ENCODE measurements around the gene GPNMB. TPM values are rescaled to one million over a fixed set of nuclear protein-coding genes. Genes with fewer than 3 reads are reported as not detected.

GPNMB gene
- total RNA-seq, 1 experiment from 2014 or later, result 33.1 TPM

DNA sequence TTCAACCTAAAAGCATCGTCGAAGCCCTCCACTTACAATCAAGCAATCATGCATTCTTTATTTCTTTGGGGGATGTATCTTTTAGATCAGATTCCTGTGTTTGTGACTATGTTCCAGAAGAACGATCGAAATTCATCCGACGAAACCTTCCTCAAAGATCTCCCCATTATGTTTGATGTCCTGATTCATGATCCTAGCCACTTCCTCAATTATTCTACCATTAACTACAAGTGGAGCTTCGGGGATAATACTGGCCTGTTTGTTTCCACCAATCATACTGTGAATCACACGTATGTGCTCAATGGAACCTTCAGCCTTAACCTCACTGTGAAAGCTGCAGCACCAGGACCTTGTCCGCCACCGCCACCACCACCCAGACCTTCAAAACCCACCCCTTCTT, 13.8 kb downstream of the GPNMB start:
- in situ Hi-C loops (cut with HindIII; ENCODE audit: low pct_unique_long_range_greater_than_20kb, low sequenced_read_pairs), result no loop called here

DNA sequence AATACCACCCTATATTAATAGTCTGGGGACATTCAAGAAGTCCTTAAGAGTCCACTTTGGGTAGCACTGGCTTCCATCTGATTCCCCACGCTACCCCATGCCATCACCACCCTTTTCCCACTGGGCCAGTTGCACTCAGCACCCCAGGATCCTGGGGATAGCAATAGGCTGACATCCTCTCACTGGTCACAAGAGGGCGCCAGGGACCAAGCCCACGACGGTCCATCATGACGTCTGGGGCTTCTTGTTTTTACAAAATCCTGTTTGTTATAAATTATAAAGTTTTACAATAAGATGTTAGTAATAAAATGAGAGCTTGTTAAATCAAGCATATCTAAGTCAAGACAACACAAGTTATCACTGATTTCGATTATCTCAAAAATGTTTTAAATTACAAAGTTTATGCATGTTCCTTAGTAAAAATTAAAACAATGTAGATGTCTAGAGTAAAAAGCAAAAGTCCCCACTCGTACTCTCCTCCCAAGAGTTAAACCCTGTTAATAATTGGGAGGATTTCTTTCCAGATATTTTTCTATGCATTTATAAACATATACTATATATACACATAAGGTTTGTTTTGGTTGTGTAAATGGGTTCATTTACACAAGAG, 15.4 kb downstream of the GPNMB start:
- DNase-seq (ENCODE audit: low read depth), result peak; percentile 36

More for the DNA sequence above, 13.8 kb downstream of the GPNMB start:
- no peak for DNase-seq (ENCODE audit: low read depth)

DNA sequence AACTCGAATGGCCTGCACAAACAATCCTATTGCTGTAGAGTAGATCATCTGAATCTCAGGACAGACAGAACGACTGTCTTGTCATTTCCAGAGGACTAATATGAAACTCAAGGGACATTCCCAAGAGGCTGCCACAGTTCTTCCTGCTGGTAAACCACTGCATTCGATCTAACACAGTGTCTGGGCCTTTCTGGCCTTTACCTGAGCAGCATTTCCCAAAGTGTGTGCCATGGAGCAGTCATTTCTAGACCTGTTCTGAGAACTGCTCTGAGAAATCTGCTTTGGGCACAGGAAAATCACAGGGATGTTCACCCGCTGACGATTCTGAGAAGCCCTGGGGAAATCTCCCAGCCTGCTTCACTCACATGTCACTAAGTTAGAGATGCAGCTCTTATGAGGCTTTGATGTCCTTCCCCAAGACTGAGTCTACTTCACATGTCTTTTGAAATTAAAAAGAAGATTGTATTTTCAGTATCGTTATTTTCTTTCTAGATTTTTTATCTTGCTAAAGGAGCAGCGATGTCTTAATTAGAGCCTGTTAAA, 18.4 kb downstream of the GPNMB start:
- in situ Hi-C loops (cut with HindIII; ENCODE audit: low pct_unique_long_range_greater_than_20kb, low sequenced_read_pairs), result no loop called here
- DNase-seq (ENCODE audit: low read depth), result no peak

More for the DNA sequence above, 15.4 kb downstream of the GPNMB start:
- in situ Hi-C loops (cut with HindIII; ENCODE audit: low pct_unique_long_range_greater_than_20kb, low sequenced_read_pairs), result no loop called here

DNA sequence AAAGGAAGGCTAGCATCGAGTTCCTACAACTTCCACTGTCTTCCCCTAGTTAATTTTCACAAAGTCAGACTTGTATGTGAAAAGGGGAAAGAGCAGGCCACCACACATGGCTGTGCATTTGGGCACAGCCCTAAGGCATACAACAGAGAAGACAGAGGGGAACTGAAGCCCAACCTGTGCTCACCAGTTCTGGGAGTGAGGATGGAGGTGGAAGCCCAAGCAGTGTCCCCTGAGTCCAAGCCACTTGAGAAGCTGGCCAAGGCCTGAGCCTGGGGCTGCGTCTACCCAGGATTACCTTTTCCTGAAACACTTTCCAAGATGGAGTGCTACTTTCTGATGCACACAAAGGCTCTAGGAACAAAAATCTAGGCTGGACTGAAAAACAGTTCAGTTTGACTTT, 20.3 kb downstream of the GPNMB start:
- in situ Hi-C loops (cut with HindIII; ENCODE audit: low pct_unique_long_range_greater_than_20kb, low sequenced_read_pairs), result no loop called here
- no peak for DNase-seq (ENCODE audit: low read depth)

GRCh38 chr7:23267357-23267756, 20.8 kb downstream of the GPNMB start:
- in situ Hi-C loops (cut with HindIII; ENCODE audit: low pct_unique_long_range_greater_than_20kb, low sequenced_read_pairs), result no loop called here
- DNase-seq (ENCODE audit: low read depth), result no peak

GRCh38 chr7:23268167-23268566, 21.6 kb downstream of the GPNMB start:
- DNase-seq (ENCODE audit: low read depth), result no peak
- in situ Hi-C loops (cut with HindIII; ENCODE audit: low pct_unique_long_range_greater_than_20kb, low sequenced_read_pairs), result no loop called here

GRCh38 chr7:23268746-23269145, 22.2 kb downstream of the GPNMB start:
- DNase-seq (ENCODE audit: low read depth), result no peak
- in situ Hi-C loops (cut with HindIII; ENCODE audit: low pct_unique_long_range_greater_than_20kb, low sequenced_read_pairs), result no loop called here

DNA sequence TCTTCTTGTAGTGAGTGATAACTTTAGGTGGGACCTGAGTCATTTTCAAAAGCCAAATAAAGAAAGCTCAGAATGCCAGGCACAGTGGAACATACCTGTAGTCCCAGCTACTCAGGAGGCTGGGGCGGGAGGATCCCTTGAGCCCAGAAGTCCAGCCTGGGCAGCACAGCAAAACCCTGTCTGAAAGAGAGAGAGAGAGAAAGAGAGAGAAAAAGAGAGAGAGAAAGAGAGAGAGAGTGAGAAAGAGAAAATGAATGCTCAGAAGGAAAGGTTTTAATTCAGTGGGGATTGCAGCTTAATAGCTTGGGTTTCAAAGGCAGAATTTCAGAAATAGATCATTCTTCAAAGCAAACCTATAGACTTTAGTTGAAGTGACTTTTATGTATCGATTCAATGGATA, 25.7 kb downstream of the GPNMB start:
- in situ Hi-C loops (cut with HindIII; ENCODE audit: low pct_unique_long_range_greater_than_20kb, low sequenced_read_pairs), result no loop called here
- DNase-seq (ENCODE audit: low read depth), result no peak

GRCh38 chr7:23273141-23273599, 26.6 kb downstream of the GPNMB start:
- peak; percentile 94 for DNase-seq (ENCODE audit: low read depth)
- in situ Hi-C loops (cut with HindIII; ENCODE audit: low pct_unique_long_range_greater_than_20kb, low sequenced_read_pairs), result no loop called here

DNA sequence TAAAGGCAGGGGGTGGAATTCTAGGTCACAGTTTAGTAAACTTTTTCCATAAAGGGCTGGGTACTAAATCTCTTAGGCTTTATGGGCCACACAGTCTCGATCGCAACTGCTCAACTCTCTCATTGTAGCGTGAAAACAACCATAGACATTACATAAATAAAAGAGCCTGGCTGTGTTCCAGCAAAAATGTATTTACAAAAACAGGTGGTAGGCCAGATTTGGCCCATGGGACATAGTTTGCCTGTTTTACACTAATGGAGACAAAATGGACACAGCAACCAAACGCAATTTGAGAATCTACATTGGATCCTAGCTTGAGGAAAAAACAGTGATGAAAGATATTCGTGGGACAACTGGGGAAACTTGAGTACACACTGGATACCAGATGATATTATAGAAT, 29.3 kb downstream of the GPNMB start:
- in situ Hi-C loops (cut with HindIII; ENCODE audit: low pct_unique_long_range_greater_than_20kb, low sequenced_read_pairs), result no loop called here
- DNase-seq (ENCODE audit: low read depth), result no peak

DNA sequence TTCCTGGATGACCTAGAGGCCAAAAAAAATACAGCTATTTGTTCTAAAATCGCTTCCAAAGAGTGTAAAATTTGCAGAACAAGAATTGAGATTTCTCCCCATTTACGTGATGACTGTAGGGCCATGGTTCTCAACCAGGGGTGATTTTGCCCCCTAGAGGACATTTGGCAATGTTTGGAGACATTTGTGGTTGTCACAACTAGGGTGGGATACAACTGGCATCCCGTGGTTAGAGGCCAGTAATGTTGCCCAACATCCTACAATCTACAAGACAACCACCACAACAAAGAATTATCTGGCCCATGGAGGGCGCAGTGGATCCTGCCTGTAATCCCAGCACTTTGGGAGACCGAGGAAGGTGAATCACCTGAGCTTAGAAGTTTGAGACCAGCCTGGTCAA, 29.8 kb downstream of the GPNMB start:
- in situ Hi-C loops (cut with HindIII; ENCODE audit: low pct_unique_long_range_greater_than_20kb, low sequenced_read_pairs), result no loop called here
- DNase-seq (ENCODE audit: low read depth), result no peak

DNA sequence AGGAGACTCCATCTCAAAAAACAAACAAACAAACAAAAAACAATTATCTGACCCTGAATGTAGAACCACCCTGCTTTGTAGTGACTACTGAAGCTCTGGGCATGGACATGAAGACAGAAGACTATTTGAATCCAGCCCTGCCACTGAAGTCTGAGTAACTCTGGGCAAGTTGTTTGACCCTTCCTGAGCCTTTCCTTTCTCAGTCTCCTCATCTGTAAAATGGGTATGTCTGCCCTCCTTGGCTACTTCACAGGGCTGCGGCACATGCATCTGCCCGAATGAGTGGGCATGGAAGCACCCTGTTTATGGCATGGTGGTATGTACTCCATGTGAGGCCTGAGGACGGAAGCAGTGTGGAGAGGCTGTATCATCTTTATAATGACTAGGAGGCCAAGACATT, 30.4 kb downstream of the GPNMB start:
- no peak for DNase-seq (ENCODE audit: low read depth)
- in situ Hi-C loops (cut with HindIII; ENCODE audit: low pct_unique_long_range_greater_than_20kb, low sequenced_read_pairs), result no loop called here

DNA sequence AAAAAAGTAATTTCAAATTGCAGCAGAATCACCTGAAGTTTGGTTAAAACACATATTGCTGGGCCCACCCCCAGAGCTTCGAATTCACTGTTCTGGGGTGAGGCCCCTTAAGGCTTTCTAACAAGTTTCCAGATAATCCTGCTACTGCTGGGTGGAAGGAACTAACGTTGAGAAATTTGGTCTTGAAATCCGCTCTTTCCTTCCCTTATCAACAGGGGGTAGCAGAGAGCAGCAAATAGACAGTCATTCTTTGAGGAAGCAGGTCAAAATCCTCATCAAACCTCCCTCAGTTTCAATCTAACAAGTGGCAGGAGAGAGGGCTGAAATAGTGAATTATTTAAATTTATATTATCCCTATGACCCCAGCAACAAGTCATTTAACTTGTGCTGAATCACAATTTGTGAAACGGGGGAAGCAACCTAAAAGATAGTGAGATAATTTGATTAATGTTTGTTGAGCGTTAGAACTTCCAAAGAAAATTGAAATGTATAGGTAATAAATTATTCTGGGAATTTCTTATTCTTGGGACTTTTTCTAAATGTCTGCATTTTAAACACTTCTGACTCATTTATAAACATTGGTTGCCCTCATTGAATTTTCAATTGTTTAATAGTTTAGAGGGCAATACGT, 30.9 kb downstream of the GPNMB start:
- in situ Hi-C loops (cut with HindIII; ENCODE audit: low pct_unique_long_range_greater_than_20kb, low sequenced_read_pairs), result no loop called here

GRCh38 chr7:23279819-23280525, 33.4 kb downstream of the GPNMB start:
- in situ Hi-C loops (cut with HindIII; ENCODE audit: low pct_unique_long_range_greater_than_20kb, low sequenced_read_pairs), result no loop called here
- DNase-seq (ENCODE audit: low read depth), result no peak

More for the DNA sequence above, 30.9 kb downstream of the GPNMB start:
- peak; percentile 73 for DNase-seq (ENCODE audit: low read depth)

GRCh38 chr7:23283086-23283485, 36.5 kb downstream of the GPNMB start:
- in situ Hi-C loops (cut with HindIII; ENCODE audit: low pct_unique_long_range_greater_than_20kb, low sequenced_read_pairs), result no loop called here
- DNase-seq (ENCODE audit: low read depth), result no peak

GRCh38 chr7:23284871-23285270, 38.3 kb downstream of the GPNMB start:
- in situ Hi-C loops (cut with HindIII; ENCODE audit: low pct_unique_long_range_greater_than_20kb, low sequenced_read_pairs), result no loop called here
- no peak for DNase-seq (ENCODE audit: low read depth)

DNA sequence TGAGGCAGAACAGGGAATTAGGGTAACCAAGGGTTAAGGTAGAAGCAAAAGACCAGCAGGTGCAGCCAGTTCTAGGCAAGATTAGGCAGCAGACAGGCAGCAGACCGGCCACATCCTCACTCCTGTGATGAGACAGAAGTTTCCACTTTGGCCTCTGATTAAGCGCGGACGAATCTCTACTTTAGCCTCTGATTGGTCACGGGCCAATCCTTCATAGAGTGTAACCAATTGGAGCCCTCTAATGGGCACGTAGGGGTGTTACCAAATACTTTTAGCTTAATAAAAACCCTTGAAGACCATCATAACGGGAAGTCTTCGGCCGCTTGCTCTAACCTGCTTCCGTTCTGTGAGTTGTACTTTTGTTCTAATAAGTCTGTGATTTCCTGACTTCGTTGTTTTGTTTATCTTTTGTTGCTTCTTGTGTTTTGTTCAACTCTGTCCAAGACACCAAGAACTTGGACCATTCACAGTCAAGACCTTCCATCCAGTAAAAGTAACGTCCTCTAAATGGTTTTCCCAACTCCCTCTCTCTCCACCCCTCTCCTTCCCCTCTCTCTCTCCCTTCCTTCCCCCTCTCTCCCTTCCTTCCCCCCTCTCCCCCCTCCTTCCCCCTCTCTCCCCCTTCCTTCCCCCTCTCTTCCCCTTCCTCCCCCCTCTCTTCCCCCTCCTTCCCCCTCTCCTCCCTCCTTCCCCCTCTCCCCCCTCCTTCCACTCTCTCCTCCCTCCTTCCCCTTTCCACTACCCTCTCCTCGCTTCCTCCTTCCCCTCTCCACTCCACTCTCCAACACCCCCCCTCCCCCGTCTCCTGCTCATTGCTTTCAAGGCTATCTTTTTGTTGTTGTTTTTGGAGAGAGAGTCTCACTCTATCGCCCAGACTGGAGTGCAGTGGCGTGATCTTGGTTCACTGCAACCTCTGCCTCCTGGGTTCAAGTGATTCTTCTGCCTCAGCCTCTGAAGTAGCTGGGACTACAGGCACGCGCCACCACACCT, 39.4 kb downstream of the GPNMB start:
- DNase-seq (ENCODE audit: low read depth), result no peak

GRCh38 chr7:23287612-23288011, 41.0 kb downstream of the GPNMB start:
- in situ Hi-C loops (cut with HindIII; ENCODE audit: low pct_unique_long_range_greater_than_20kb, low sequenced_read_pairs), result no loop called here
- no peak for DNase-seq (ENCODE audit: low read depth)

More for the DNA sequence above, 39.4 kb downstream of the GPNMB start:
- in situ Hi-C loops (cut with HindIII; ENCODE audit: low pct_unique_long_range_greater_than_20kb, low sequenced_read_pairs), result no loop called here

Measured in Caki2 (cell line).